Measurements from ENCODE around the gene TAL1. TPM values are rescaled to one million over a fixed set of nuclear protein-coding genes. Genes with fewer than 3 reads are reported as not detected.

The TAL1 gene
- polyA plus RNA-seq, 3 donors: 0.50 TPM; not detected in 2

DNA sequence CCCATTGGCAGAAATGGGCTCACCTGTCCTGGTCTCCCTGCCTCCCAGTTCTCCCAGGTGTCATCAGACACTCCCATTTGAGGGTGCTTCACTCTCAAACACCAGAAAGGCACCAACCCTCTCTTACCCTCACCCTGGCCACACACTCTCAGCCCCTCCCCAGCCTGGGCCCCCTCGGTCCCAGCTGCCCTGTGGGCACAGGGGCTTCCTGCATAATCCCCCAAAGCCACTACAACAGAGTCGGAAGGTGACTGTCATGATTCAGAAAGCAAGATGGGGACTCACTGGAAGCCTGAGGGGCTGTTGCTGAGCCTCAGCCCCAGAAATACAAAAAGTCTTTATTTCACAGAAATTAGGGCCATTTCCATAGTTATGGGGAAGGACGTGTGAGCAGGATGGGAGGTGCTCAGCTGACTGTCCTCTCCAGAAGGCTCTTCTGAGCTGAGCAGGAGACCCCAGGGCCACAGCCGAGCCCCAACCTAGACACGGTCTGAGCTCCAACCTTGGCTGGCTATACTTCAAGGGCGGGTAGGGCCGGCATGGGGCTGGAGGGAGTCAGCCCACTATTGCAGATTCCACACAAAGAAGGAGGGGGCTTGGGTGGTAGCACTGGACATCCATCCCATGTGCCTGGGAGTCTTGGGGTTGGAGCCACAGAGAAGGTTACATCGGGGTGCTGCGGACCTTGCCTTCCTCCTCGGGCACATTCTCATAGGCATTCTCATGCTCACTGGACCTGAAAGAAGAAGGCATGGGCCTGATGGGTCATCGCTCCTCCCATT, 48.5 kb downstream of the TAL1 start:
- Histone ChIP-seq H4K20me1 (ENCODE audit: insufficient read depth, low read length) (no peaks in the 10 kb centered on the region), H3K27me3 (ENCODE audit: control insufficient read depth in 2 of 2, insufficient read depth in 2 of 2, low read length in 2 of 2) (peaks cover 0 to 13% of the 10 kb centered on the region in 2 donors), H3K27ac (ENCODE audit: low read depth in 1 of 2, low read length in 2 of 2) (no peak overlapping the region), H3K9me3 (replicated peaks in 1 of 2; ENCODE audit: control insufficient read depth in 1 of 2, insufficient read depth in 1 of 2, low read length in 2 of 2) (no peaks in the 10 kb centered on the region), H3K79me2 (ENCODE audit: insufficient read depth, low read length) (no peaks in the 10 kb centered on the region), H2AFZ (ENCODE audit: insufficient read depth, low read depth, low read length, poor library complexity, severe bottlenecking) (no peak overlapping the region), H3K9ac (ENCODE audit: insufficient read depth, low read length, poor library complexity, severe bottlenecking) (no peak overlapping the region), H3K36me3 (replicated peaks in 1 of 2; ENCODE audit: control insufficient read depth in 1 of 2, insufficient read depth in 2 of 2, low read length in 2 of 2) (no peaks in the 10 kb centered on the region), H3K4me1 (ENCODE audit: control insufficient read depth in 1 of 2, insufficient read depth in 2 of 2, low read length in 2 of 2) (peaks cover 7 to 12% of the 10 kb centered on the region in 2 donors), H3K4me3 (replicated peaks in 1 of 3; ENCODE audit: low read depth in 2 of 3, low read length in 3 of 3) (no peak overlapping the region), H3K4me2 (replicated peaks; ENCODE audit: extremely low read depth, low read length, poor library complexity, severe bottlenecking) (no peak overlapping the region)
- no peak overlapping the region for H3K4me3 Mint-ChIP-seq
- intact Hi-C loops (cut with micrococcal nuclease): no loop called here
- 76% methylated on average over 8 of the region's 11 CpGs for WGBS (ENCODE audit: insufficient coverage)
- peaks cover 0 to 7% (median 0%) of the 10 kb centered on the region in 7 donors for H3K9me3 Mint-ChIP-seq
- H3K27ac Mint-ChIP-seq: no peak overlapping the region
- TF ChIP-seq, protein P1, sequence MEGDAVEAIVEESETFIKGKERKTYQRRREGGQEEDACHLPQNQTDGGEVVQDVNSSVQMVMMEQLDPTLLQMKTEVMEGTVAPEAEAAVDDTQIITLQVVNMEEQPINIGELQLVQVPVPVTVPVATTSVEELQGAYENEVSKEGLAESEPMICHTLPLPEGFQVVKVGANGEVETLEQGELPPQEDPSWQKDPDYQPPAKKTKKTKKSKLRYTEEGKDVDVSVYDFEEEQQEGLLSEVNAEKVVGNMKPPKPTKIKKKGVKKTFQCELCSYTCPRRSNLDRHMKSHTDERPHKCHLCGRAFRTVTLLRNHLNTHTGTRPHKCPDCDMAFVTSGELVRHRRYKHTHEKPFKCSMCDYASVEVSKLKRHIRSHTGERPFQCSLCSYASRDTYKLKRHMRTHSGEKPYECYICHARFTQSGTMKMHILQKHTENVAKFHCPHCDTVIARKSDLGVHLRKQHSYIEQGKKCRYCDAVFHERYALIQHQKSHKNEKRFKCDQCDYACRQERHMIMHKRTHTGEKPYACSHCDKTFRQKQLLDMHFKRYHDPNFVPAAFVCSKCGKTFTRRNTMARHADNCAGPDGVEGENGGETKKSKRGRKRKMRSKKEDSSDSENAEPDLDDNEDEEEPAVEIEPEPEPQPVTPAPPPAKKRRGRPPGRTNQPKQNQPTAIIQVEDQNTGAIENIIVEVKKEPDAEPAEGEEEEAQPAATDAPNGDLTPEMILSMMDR (IDR thresholded peaks at IDR 0.05): no peak
- H3K36me3 Mint-ChIP-seq: no peaks in the 10 kb centered on the region
- DNase-seq: no peak
- peaks cover 11 to 27% (median 14%) of the 10 kb centered on the region in 3 donors for H3K27me3 Mint-ChIP-seq (ENCODE audit: low read depth in 3 of 3)
- peaks cover 10% of the 10 kb centered on the region for H3K4me1 Mint-ChIP-seq

DNA sequence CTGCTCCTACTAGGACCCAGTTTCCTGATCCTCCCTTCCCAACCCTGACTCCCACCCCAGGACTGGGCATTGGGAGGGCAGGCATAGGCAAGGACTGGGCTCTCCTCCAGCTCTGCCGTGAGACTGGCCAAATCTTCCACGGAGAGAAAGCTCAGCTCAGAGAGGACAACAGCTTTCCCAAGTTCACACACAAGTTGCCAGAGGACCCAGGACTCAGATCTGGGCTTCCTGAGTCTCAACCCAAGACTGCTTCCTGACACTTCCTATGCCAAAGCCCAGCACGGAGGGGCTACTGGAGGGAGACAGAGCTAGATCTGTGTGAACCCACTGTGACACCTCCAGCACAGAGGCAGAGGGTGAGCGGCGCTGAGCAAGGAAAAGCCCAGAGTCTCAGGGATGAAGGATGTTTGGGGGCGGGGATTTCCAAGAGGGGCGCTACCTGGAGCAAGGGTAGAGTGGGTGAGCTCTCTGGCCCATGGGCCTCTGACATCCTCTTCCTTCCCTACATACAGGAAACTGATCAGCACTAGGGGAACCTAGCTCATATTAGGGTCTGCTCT, 49.3 kb downstream of the TAL1 start:
- Histone ChIP-seq H3K4me2 (replicated peaks; ENCODE audit: extremely low read depth, low read length, poor library complexity, severe bottlenecking) (no peak overlapping the region), H4K20me1 (ENCODE audit: insufficient read depth, low read length) (no peaks in the 10 kb centered on the region), H3K27me3 (ENCODE audit: control insufficient read depth in 2 of 2, insufficient read depth in 2 of 2, low read length in 2 of 2) (peaks cover 0 to 13% of the 10 kb centered on the region in 2 donors), H3K9ac (ENCODE audit: insufficient read depth, low read length, poor library complexity, severe bottlenecking) (no peak overlapping the region), H3K36me3 (replicated peaks in 1 of 2; ENCODE audit: control insufficient read depth in 1 of 2, insufficient read depth in 2 of 2, low read length in 2 of 2) (no peaks in the 10 kb centered on the region), H3K4me3 (replicated peaks in 1 of 3; ENCODE audit: low read depth in 2 of 3, low read length in 3 of 3) (no peak overlapping the region), H3K79me2 (ENCODE audit: insufficient read depth, low read length) (no peaks in the 10 kb centered on the region), H3K9me3 (replicated peaks in 1 of 2; ENCODE audit: control insufficient read depth in 1 of 2, insufficient read depth in 1 of 2, low read length in 2 of 2) (no peaks in the 10 kb centered on the region), H2AFZ (ENCODE audit: insufficient read depth, low read depth, low read length, poor library complexity, severe bottlenecking) (no peak overlapping the region), H3K27ac (ENCODE audit: low read depth in 1 of 2, low read length in 2 of 2) (no peak overlapping the region), H3K4me1 (ENCODE audit: control insufficient read depth in 1 of 2, insufficient read depth in 2 of 2, low read length in 2 of 2) (peaks cover 7 to 12% of the 10 kb centered on the region in 2 donors)
- Mint-ChIP-seq H3K27ac (no peak overlapping the region), H3K9me3 (peaks cover 0 to 7% (median 0%) of the 10 kb centered on the region in 7 donors), H3K36me3 (no peaks in the 10 kb centered on the region), H3K27me3 (ENCODE audit: low read depth in 3 of 3) (peaks cover 11 to 27% (median 16%) of the 10 kb centered on the region in 3 donors), H3K4me3 (no peak overlapping the region), H3K4me1 (peaks cover 10% of the 10 kb centered on the region)
- WGBS (ENCODE audit: insufficient coverage): 53% methylated on average over 2 of the region's 7 CpGs
- DNase-seq: no peak
- intact Hi-C loops (cut with micrococcal nuclease): no loop called here
- TF ChIP-seq, protein P1 (IDR thresholded peaks at IDR 0.05): no peak
